HG03095 (cell line): ENCODE data around the gene CALN1.
"Not testable (repeated sequence)": the region's sequence is repeated elsewhere in the genome, so short reads cannot be mapped to it uniquely, and the experiment has no call there.

Experiments used
- ATAC-seq: cut with Tn5 transposase; IDR thresholded peaks from one replicate; pipeline ENCODE4 v1.9.1; 2021; ENCODE audit warnings: moderate library complexity; ENCODE audit not compliant: unreplicated experiment

CALN1 gene

GRCh38 chr7:71996141-71996540, 416.0 kb downstream of the CALN1 start:
- ATAC-seq, result no peak

GRCh38 chr7:71995111-71995510, 417.0 kb downstream of the CALN1 start:
- no peak for ATAC-seq

- no peak for ATAC-seq
Observed at GRCh38 chr7:71991586-71991985, 420.6 kb downstream of the CALN1 start.

- ATAC-seq, result no peak
Observed at GRCh38 chr7:71990138-71990462, 422.0 kb downstream of the CALN1 start.

GRCh38 chr7:71988201-71988600, 423.9 kb downstream of the CALN1 start:
- no peak for ATAC-seq

- no peak for ATAC-seq
Observed at GRCh38 chr7:71987200-71987767, 424.9 kb downstream of the CALN1 start.

- ATAC-seq, result no peak
Observed at GRCh38 chr7:71984348-71984747, 427.8 kb downstream of the CALN1 start.

- ATAC-seq, result no peak
Observed at GRCh38 chr7:71982851-71983250, 429.3 kb downstream of the CALN1 start.

- no peak for ATAC-seq
Observed at GRCh38 chr7:71976645-71977044, 435.5 kb downstream of the CALN1 start.

GRCh38 chr7:71974611-71975010, 437.5 kb downstream of the CALN1 start:
- no peak for ATAC-seq

- ATAC-seq, result no peak
Observed at GRCh38 chr7:71972534-71972933, 439.6 kb downstream of the CALN1 start.

GRCh38 chr7:71970725-71971124, 441.4 kb downstream of the CALN1 start:
- ATAC-seq, result no peak

GRCh38 chr7:71962636-71963035, 449.5 kb downstream of the CALN1 start:
- no peak for ATAC-seq

- no peak for ATAC-seq
Observed at GRCh38 chr7:71961283-71961682, 450.9 kb downstream of the CALN1 start.

- ATAC-seq, result no peak
Observed at GRCh38 chr7:71942115-71942514, 470.0 kb downstream of the CALN1 start.

GRCh38 chr7:71937840-71938371, 474.2 kb downstream of the CALN1 start:
- ATAC-seq, result no peak

GRCh38 chr7:71935674-71936073, 476.5 kb downstream of the CALN1 start:
- no peak for ATAC-seq

- no peak for ATAC-seq
Observed at GRCh38 chr7:71933426-71933825, 478.7 kb downstream of the CALN1 start.

- no peak for ATAC-seq
Observed at GRCh38 chr7:71925663-71926062, 486.5 kb downstream of the CALN1 start.

- not testable (repeated sequence) for ATAC-seq
Observed at GRCh38 chr7:71914204-71914603, 497.9 kb downstream of the CALN1 start.

GRCh38 chr7:71912476-71912875, 499.7 kb downstream of the CALN1 start:
- ATAC-seq, result no peak

GRCh38 chr7:71911051-71911450, 501.1 kb downstream of the CALN1 start:
- no peak for ATAC-seq

- ATAC-seq, result no peak
Observed at GRCh38 chr7:71905821-71906220, 506.3 kb downstream of the CALN1 start.
